ENCODE measurements around the gene PRSS2. TPM values are rescaled to one million over a fixed set of nuclear protein-coding genes. Genes with fewer than 3 reads are reported as not detected.

The PRSS2 gene
- total and polyA plus RNA-seq, 2 experiments from 2014 or later = 94.7 to 241 TPM

- 67% methylated on average over 5 of the region's 5 CpGs for WGBS (ENCODE audit: low lambda C conversion rate, missing lambda C conversion rate)
- Histone ChIP-seq H3K27ac (no peak overlapping the region), H3K79me2 (no peaks in the 10 kb centered on the region), H3K27me3 (peaks cover 53% of the 10 kb centered on the region), H3K4me3 (no peak overlapping the region), H2AFZ (no peak overlapping the region), H3K4me1 (ENCODE audit: insufficient read depth) (peaks cover 19% of the 10 kb centered on the region), H3K36me3 (replicated peaks; ENCODE audit: insufficient read depth, low read depth) (no peaks in the 10 kb centered on the region), H3K4me2 (no peak overlapping the region), H4K20me1 (ENCODE audit: insufficient read depth, poor library complexity, severe bottlenecking) (no peaks in the 10 kb centered on the region), H3K9me2 (replicated peaks; ENCODE audit: insufficient read depth) (no peaks in the 10 kb centered on the region), H3K9me3 (ENCODE audit: low read depth) (no peaks in the 10 kb centered on the region)
- TF ChIP-seq EZH2phosphoT487 (IDR thresholded peaks at IDR 0.05; ENCODE audit: low read depth, severe bottlenecking, unreplicated experiment) = no peak
- TF ChIP-seq EZH2 (IDR thresholded peaks at IDR 0.05; ENCODE audit: borderline replicate concordance) = no peak
- no peak for TF ChIP-seq CTCF (IDR thresholded peaks at IDR 0.05; ENCODE audit: poor library complexity)
- no peak for DNase-seq (ENCODE audit: low spot score)
Observed at GRCh38 chr7:142793156-142793555, 22.4 kb downstream of the PRSS2 start.

GRCh38 chr7:142795339-142795863 lies 24.6 kb downstream of the PRSS2 start:
- peaks cover 76% of the 10 kb centered on the region for H3K27me3 ChIP-seq
- no peak overlapping the region for H3K4me3 ChIP-seq
- no peaks in the 10 kb centered on the region for H3K79me2 ChIP-seq
- no peak for DNase-seq (ENCODE audit: low spot score)
- H2AFZ ChIP-seq = no peak overlapping the region
- no peaks in the 10 kb centered on the region for H4K20me1 ChIP-seq (ENCODE audit: insufficient read depth, poor library complexity, severe bottlenecking)
- 56% methylated on average over 5 of the region's 5 CpGs for WGBS (ENCODE audit: low lambda C conversion rate, missing lambda C conversion rate)
- H3K9me2 ChIP-seq (replicated peaks; ENCODE audit: insufficient read depth) = no peaks in the 10 kb centered on the region
- H3K9me3 ChIP-seq (ENCODE audit: low read depth) = no peaks in the 10 kb centered on the region
- no peaks in the 10 kb centered on the region for H3K36me3 ChIP-seq (replicated peaks; ENCODE audit: insufficient read depth, low read depth)
- peaks cover 19% of the 10 kb centered on the region for H3K4me1 ChIP-seq (ENCODE audit: insufficient read depth)
- no peak overlapping the region for H3K27ac ChIP-seq
- TF ChIP-seq CTCF (IDR thresholded peaks at IDR 0.05; ENCODE audit: poor library complexity) (no peak), EZH2 (IDR thresholded peaks at IDR 0.05; ENCODE audit: borderline replicate concordance) (no peak), EZH2phosphoT487 (IDR thresholded peaks at IDR 0.05; ENCODE audit: low read depth, severe bottlenecking, unreplicated experiment) (no peak)
- no peak overlapping the region for H3K4me2 ChIP-seq

GRCh38 chr7:142796001-142796500 lies 25.3 kb downstream of the PRSS2 start:
- Histone ChIP-seq H3K27ac (no peak overlapping the region), H3K4me1 (ENCODE audit: insufficient read depth) (peaks cover 19% of the 10 kb centered on the region), H2AFZ (no peak overlapping the region), H3K36me3 (replicated peaks; ENCODE audit: insufficient read depth, low read depth) (no peaks in the 10 kb centered on the region), H3K9me2 (replicated peaks; ENCODE audit: insufficient read depth) (no peaks in the 10 kb centered on the region), H4K20me1 (ENCODE audit: insufficient read depth, poor library complexity, severe bottlenecking) (no peaks in the 10 kb centered on the region), H3K9me3 (ENCODE audit: low read depth) (no peaks in the 10 kb centered on the region), H3K4me3 (no peak overlapping the region), H3K4me2 (no peak overlapping the region), H3K27me3 (peaks cover 80% of the 10 kb centered on the region), H3K79me2 (no peaks in the 10 kb centered on the region)
- 28% methylated on average over 9 of the region's 9 CpGs for WGBS (ENCODE audit: low lambda C conversion rate, missing lambda C conversion rate)
- no peak for DNase-seq (ENCODE audit: low spot score)
- TF ChIP-seq EZH2 (IDR thresholded peaks at IDR 0.05; ENCODE audit: borderline replicate concordance) (no peak), EZH2phosphoT487 (IDR thresholded peaks at IDR 0.05; ENCODE audit: low read depth, severe bottlenecking, unreplicated experiment) (no peak), CTCF (IDR thresholded peaks at IDR 0.05; ENCODE audit: poor library complexity) (no peak)

All from hepatocyte (in vitro differentiated cells).